Astrocyte (in vitro differentiated cells and primary cell): Measurements from ENCODE around the gene DHPS. TPM values are rescaled to one million over a fixed set of nuclear protein-coding genes. Genes with fewer than 3 reads are reported as not detected.
A peak's percentile ranks its signal among the peaks of the same experiment; 100 is the strongest.

ENCODE experiments used
- DNase-seq: peaks from one replicate; pipeline ENCODE4 v3.0.0-alpha.2; 2010; ENCODE audit warnings: low read depth
- FAIRE-seq: peaks from 2 replicates; lab custom pipeline; 2011; peaks lifted over from hg19 to GRCh38; lab: Jason Lieb, UNC
- H2AFZ ChIP-seq: 2 replicates; pipeline ENCODE4 v1.6.0; 2012; ENCODE audit warnings: low read depth, low read length, inconsistent platforms
- H3K27ac ChIP-seq: 2 replicates; pipeline ENCODE4 v1.5.1; 2011; ENCODE audit warnings: low read depth, low read length, inconsistent platforms
- H3K27me3 ChIP-seq: 2 replicates; pipeline ENCODE4 v1.6.0; 2011; ENCODE audit warnings: low read length, inconsistent platforms; ENCODE audit not compliant: insufficient read depth
- H3K36me3 ChIP-seq: 2 replicates; pipeline ENCODE4 v1.5.1; 2011; ENCODE audit warnings: low read length, inconsistent platforms; ENCODE audit not compliant: insufficient read depth
- H3K4me1 ChIP-seq: 2 replicates; pipeline ENCODE4 v1.5.1; 2011; ENCODE audit warnings: low read length, inconsistent platforms; ENCODE audit not compliant: insufficient read depth
- H3K4me2 ChIP-seq: 2 replicates; pipeline ENCODE4 v1.6.0; 2012; ENCODE audit warnings: low read length, inconsistent platforms
- H3K4me3 ChIP-seq: 2 replicates; pipeline ENCODE4 v1.5.1; 2011; ENCODE audit warnings: low read depth, mild to moderate bottlenecking, low read length, inconsistent platforms; ENCODE audit not compliant: insufficient read depth
- H3K79me2 ChIP-seq: 2 replicates; pipeline ENCODE4 v1.6.0; 2012; ENCODE audit warnings: mild to moderate bottlenecking, low read length, inconsistent platforms; ENCODE audit not compliant: insufficient read depth
- H3K9ac ChIP-seq: 2 replicates; pipeline ENCODE4 v1.6.0; 2012; ENCODE audit warnings: mild to moderate bottlenecking, low read length, inconsistent platforms
- H3K9me3 ChIP-seq: 2 replicates; pipeline ENCODE4 v1.5.1; 2012; ENCODE audit warnings: low read depth, mild to moderate bottlenecking, low read length, inconsistent platforms; ENCODE audit not compliant: insufficient read depth
- H4K20me1 ChIP-seq: 2 replicates; pipeline ENCODE4 v1.6.0; 2012; ENCODE audit warnings: low read length, inconsistent platforms; ENCODE audit not compliant: insufficient read depth
- H3K27ac Mint-ChIP-seq: one replicate; pipeline ENCODE4 v1.8.0; 2021; ENCODE audit warnings: mild to moderate bottlenecking, mixed read lengths; ENCODE audit not compliant: unreplicated experiment
- H3K27me3 Mint-ChIP-seq: one replicate; pipeline ENCODE4 v1.8.0; 2021; ENCODE audit warnings: low read depth, mixed read lengths; ENCODE audit not compliant: unreplicated experiment
- H3K36me3 Mint-ChIP-seq: one replicate; pipeline ENCODE4 v1.8.0; 2021; ENCODE audit warnings: low read depth, mixed read lengths; ENCODE audit not compliant: unreplicated experiment
- H3K4me1 Mint-ChIP-seq: one replicate; pipeline ENCODE4 v1.8.0; 2021; ENCODE audit warnings: low read depth, mixed read lengths; ENCODE audit not compliant: unreplicated experiment
- H3K4me3 Mint-ChIP-seq: one replicate; pipeline ENCODE4 v1.8.0; 2021; ENCODE audit warnings: mild to moderate bottlenecking, moderate library complexity, mixed read lengths; ENCODE audit not compliant: unreplicated experiment
- H3K9me3 Mint-ChIP-seq: one replicate; pipeline ENCODE4 v1.8.0; 2021; ENCODE audit warnings: mild to moderate bottlenecking, mixed read lengths; ENCODE audit not compliant: unreplicated experiment
- CTCF ChIP-seq: IDR thresholded peaks from 2 replicates; pipeline ENCODE4 v1.5.1; 2011; ENCODE audit warnings: low read depth, mild to moderate bottlenecking, inconsistent platforms, low read length, moderate library complexity; ENCODE audit not compliant: insufficient read depth
- EZH2 ChIP-seq: IDR thresholded peaks from 2 replicates; pipeline ENCODE4 v1.6.1; 2012; ENCODE audit warnings: mild to moderate bottlenecking, low read length, inconsistent platforms; ENCODE audit not compliant: insufficient read depth
- total RNA-seq: library from RNA; stranded (reverse); gene quantifications from 2 replicates; pipeline ENCODE4 v1.2.1, GENCODE V29; 2021

DHPS gene
- total RNA-seq, 1 donor from 2014 or later = 43.4 TPM

GRCh38 chr19:12628040-12629022, 53.3 kb downstream of the DHPS start:
- no peak overlapping the region for H3K27ac Mint-ChIP-seq
- Histone ChIP-seq H3K27ac (no peak overlapping the region), H3K4me2 (no peak overlapping the region), H3K36me3 (peaks cover 40% of the 10 kb centered on the region), H3K4me3 (no peak overlapping the region), H3K27me3 (no peaks in the 10 kb centered on the region), H3K4me1 (no peaks in the 10 kb centered on the region), H2AFZ (no peak overlapping the region), H3K79me2 (peaks cover 4% of the 10 kb centered on the region), H4K20me1 (no peaks in the 10 kb centered on the region), H3K9me3 (peaks cover 50% of the 10 kb centered on the region), H3K9ac (no peak overlapping the region)
- no peaks in the 10 kb centered on the region for H3K4me1 Mint-ChIP-seq
- FAIRE-seq (no peak), DNase-seq (peak; percentile 44)
- no peaks in the 10 kb centered on the region for H3K27me3 Mint-ChIP-seq
- H3K36me3 Mint-ChIP-seq = peaks cover 68% of the 10 kb centered on the region
- H3K4me3 Mint-ChIP-seq = no peak overlapping the region
- H3K9me3 Mint-ChIP-seq = peaks cover 63% of the 10 kb centered on the region
- TF ChIP-seq CTCF (no peak), EZH2 (no peak)

- Histone ChIP-seq H3K27me3 (no peaks in the 10 kb centered on the region), H3K4me2 (no peak overlapping the region), H3K4me3 (no peak overlapping the region), H2AFZ (no peak overlapping the region), H3K27ac (no peak overlapping the region), H3K36me3 (peaks cover 42% of the 10 kb centered on the region), H4K20me1 (peaks cover 5% of the 10 kb centered on the region), H3K79me2 (peaks cover 13% of the 10 kb centered on the region), H3K4me1 (no peaks in the 10 kb centered on the region), H3K9ac (no peak overlapping the region), H3K9me3 (peaks cover 52% of the 10 kb centered on the region)
- Mint-ChIP-seq H3K9me3 (peaks cover 67% of the 10 kb centered on the region), H3K27me3 (no peaks in the 10 kb centered on the region), H3K36me3 (peaks cover 67% of the 10 kb centered on the region), H3K27ac (no peak overlapping the region), H3K4me1 (no peaks in the 10 kb centered on the region), H3K4me3 (no peak overlapping the region)
- DNase-seq (no peak), FAIRE-seq (no peak)
- TF ChIP-seq EZH2 = no peak
- no peak for TF ChIP-seq CTCF
Measured at GRCh38 chr19:12626958-12627357, 54.7 kb downstream of the DHPS start.

Other genes with a start within 250 kb of the DHPS start
- 2.5 and 4.3 TPM in 2 replicates for gene ZNF443, start 240.9 kb downstream of the DHPS start, total RNA-seq
- gene ZNF709, start 197.1 kb downstream of the DHPS start, total RNA-seq = 2.3 and 2.8 TPM in 2 replicates
- gene ZNF564, start 130.4 kb downstream of the DHPS start, total RNA-seq = 9.7 and 11.5 TPM in 2 replicates
- gene ZNF490, start 71.1 kb downstream of the DHPS start, total RNA-seq = 8.2 and 12.5 TPM in 2 replicates
- 23.2 and 29.6 TPM in 2 replicates for gene ZNF791, start 71.0 kb downstream of the DHPS start, total RNA-seq
- gene MAN2B1, start 15.1 kb downstream of the DHPS start, total RNA-seq = 105 and 129 TPM in 2 replicates
- 10.0 and 13.3 TPM in 2 replicates for gene WDR83, start 15.1 kb downstream of the DHPS start, total RNA-seq
- gene GNG14, start 6.1 kb upstream of the DHPS start, total RNA-seq = not detected in 2 replicates
- gene FBXW9, start 14.8 kb upstream of the DHPS start, total RNA-seq = 9.9 and 11.6 TPM in 2 replicates
- gene TNPO2, start 42.1 kb upstream of the DHPS start, total RNA-seq = 69.8 and 76.3 TPM in 2 replicates
- 172 and 178 TPM in 2 replicates for gene TRIR, start 52.8 kb upstream of the DHPS start, total RNA-seq
- 63.0 and 66.8 TPM in 2 replicates for gene GET3, start 55.6 kb upstream of the DHPS start, total RNA-seq
- not detected in 2 replicates for gene BEST2, start 69.9 kb upstream of the DHPS start, total RNA-seq
- gene HOOK2, start 93.7 kb upstream of the DHPS start, total RNA-seq = 21.7 and 25.9 TPM in 2 replicates
- gene JUNB, start 109.6 kb upstream of the DHPS start, total RNA-seq = 101 and 126 TPM in 2 replicates
- 145 and 166 TPM in 2 replicates for gene PRDX2, start 119.9 kb upstream of the DHPS start, total RNA-seq
- 3.6 and 4.5 TPM in 2 replicates for gene THSD8, start 120.2 kb upstream of the DHPS start, total RNA-seq
- gene RNASEH2A, start 124.7 kb upstream of the DHPS start, total RNA-seq = 5.4 and 10.5 TPM in 2 replicates
- gene RTBDN, start 152.7 kb upstream of the DHPS start, total RNA-seq = not detected in 2 replicates
- gene MAST1, start 156.6 kb upstream of the DHPS start, total RNA-seq = 5.4 and 6.3 TPM in 2 replicates
- gene DNASE2, start 199.6 kb upstream of the DHPS start, total RNA-seq = 33.1 and 37.8 TPM in 2 replicates
- gene KLF1, start 205.3 kb upstream of the DHPS start, total RNA-seq = 0.17 TPM in 1 of 2 replicates, not detected in the other
- 15.5 and 17.5 TPM in 2 replicates for gene GCDH, start 209.3 kb upstream of the DHPS start, total RNA-seq
- 0.50 TPM in 1 of 2 replicates, not detected in the other for gene SYCE2, start 237.4 kb upstream of the DHPS start, total RNA-seq